Endothelial cell of umbilical vein (primary cell): ENCODE results near the gene TTC21B. TPM values are rescaled to one million over a fixed set of nuclear protein-coding genes. Genes with fewer than 3 reads are reported as not detected.

ENCODE experiments used
- BruUV-seq: library from RNA; stranded (reverse); fragments of 400-500 nt; replicated peaks from 2 replicates; lab custom pipeline; 2021; lab: Mats Ljungman, UMichigan
- CTCF ChIA-PET: fragments of 300-600, 350-600 bp; sonication (Branson Sonifier 250); formaldehyde crosslinking; loops from one replicate; lab custom pipeline; 2021; ENCODE audit warnings: antibody characterized with exemption, inconsistent platforms; lab: Charles Lee
- POLR2A ChIA-PET: fragments of 300-600, 350-600 bp; sonication (Branson Sonifier 250); formaldehyde crosslinking; loops from one replicate; lab custom pipeline; 2021; ENCODE audit warnings: antibody characterized with exemption, inconsistent platforms; lab: Charles Lee
- DNase-seq: peaks from one replicate; pipeline ENCODE4 v3.0.0-alpha.2; 2011; ENCODE audit warnings: low read depth, low spot score
- FAIRE-seq: peaks from 2 replicates; lab custom pipeline; 2011; peaks lifted over from hg19 to GRCh38; lab: Jason Lieb, UNC
- H2AFZ ChIP-seq: 2 replicates; pipeline ENCODE4 v1.6.0; 2012; ENCODE audit warnings: low read depth, low read length, control low read depth, inconsistent platforms
- H3K27ac ChIP-seq: 2 replicates; pipeline ENCODE4 v1.5.1; 2011; ENCODE audit warnings: low read depth, mild to moderate bottlenecking, control low read depth, low read length, moderate library complexity; ENCODE audit not compliant: insufficient read depth
- H3K27me3 ChIP-seq, 2 experiments: 2 replicates each; pipeline versions ENCODE4 v1.6.0 to v1.6.1; 2011; ENCODE audit warnings: low read length in 2 of 2, mixed read lengths in 1 of 2; ENCODE audit not compliant: control insufficient read depth in 2 of 2, insufficient read depth in 2 of 2
- H3K36me3 ChIP-seq, 2 experiments: 2 replicates in 1 of 2; 3 replicates in 1 of 2; pipeline ENCODE4 v1.5.1; 2011; ENCODE audit warnings: low read length in 2 of 2, mild to moderate bottlenecking in 1 of 2, moderate library complexity in 1 of 2; ENCODE audit not compliant: control insufficient read depth in 2 of 2, insufficient read depth in 2 of 2; ENCODE audit errors: extremely low read depth in 1 of 2
- H3K4me1 ChIP-seq: 3 replicates; pipeline ENCODE4 v1.5.1; 2011; ENCODE audit warnings: mild to moderate bottlenecking, low read length; ENCODE audit not compliant: control insufficient read depth, insufficient read depth; ENCODE audit errors: extremely low read depth
- H3K4me2 ChIP-seq: 2 replicates; pipeline ENCODE4 v1.6.1; 2011; ENCODE audit warnings: low read length, control low read depth, mixed read lengths; ENCODE audit not compliant: insufficient read depth
- H3K4me3 ChIP-seq, 3 experiments: fragments of 200-600 bp in 1 of 3; sonication (generic), shearing (Covaris generic) in 1 of 3; replicated peaks in 1 of 3; 2 replicates each; pipeline ENCODE4 v1.5.1; 2011 to 2016; ENCODE audit warnings: control low read depth in 3 of 3, low read length in 3 of 3, mild to moderate bottlenecking in 2 of 3, inconsistent platforms in 1 of 3, low read depth in 1 of 3, moderate library complexity in 1 of 3; ENCODE audit not compliant: insufficient read depth in 1 of 3
- H3K79me2 ChIP-seq: 2 replicates; pipeline ENCODE4 v1.6.0; 2012; ENCODE audit warnings: low read length, inconsistent platforms; ENCODE audit not compliant: control insufficient read depth, insufficient read depth
- H3K9ac ChIP-seq: replicated peaks from 2 replicates; pipeline ENCODE3; 2011; ENCODE audit warnings: low read length, control low read depth; ENCODE audit not compliant: insufficient read depth; ENCODE audit errors: extremely low read depth
- H3K9me1 ChIP-seq: replicated peaks from 3 replicates; pipeline ENCODE4 v1.6.0; 2011; ENCODE audit warnings: mild to moderate bottlenecking, low read length; ENCODE audit not compliant: control insufficient read depth, insufficient read depth; ENCODE audit errors: extremely low read depth
- H3K9me3 ChIP-seq: replicated peaks from 2 replicates; pipeline ENCODE4 v1.5.1; 2012; ENCODE audit warnings: low read length, inconsistent platforms; ENCODE audit not compliant: control insufficient read depth, insufficient read depth
- H4K20me1 ChIP-seq: replicated peaks from 2 replicates; pipeline ENCODE3; 2011; ENCODE audit warnings: mild to moderate bottlenecking, low read length; ENCODE audit not compliant: control insufficient read depth, insufficient read depth; ENCODE audit errors: extremely low read depth
- EZH2 ChIP-seq: IDR thresholded peaks from 2 replicates; pipeline ENCODE4 v1.6.1; 2012; ENCODE audit warnings: borderline replicate concordance, low read depth, mild to moderate bottlenecking, moderate library complexity, low read length, inconsistent platforms; ENCODE audit not compliant: severe bottlenecking
- FOS ChIP-seq: IDR thresholded peaks from 2 replicates; pipeline ENCODE4 v1.6.1; 2011; ENCODE audit warnings: mild to moderate bottlenecking, low read length, moderate library complexity, borderline replicate concordance; ENCODE audit not compliant: insufficient read depth
- GATA2 ChIP-seq: IDR thresholded peaks from 2 replicates; pipeline ENCODE4 v1.7.0; 2011; ENCODE audit warnings: low read depth, mild to moderate bottlenecking, moderate library complexity, mixed read lengths, low read length; ENCODE audit not compliant: insufficient read length, insufficient read depth
- JUN ChIP-seq: IDR thresholded peaks from 2 replicates; pipeline ENCODE4 v1.6.1; 2011; ENCODE audit warnings: borderline replicate concordance, low read depth; ENCODE audit not compliant: insufficient read length, insufficient read depth
- MYC ChIP-seq: IDR thresholded peaks from one replicate; pipeline ENCODE4 v1.6.1; 2011; ENCODE audit warnings: mild to moderate bottlenecking, low read depth, low read length
- POLR2A ChIP-seq: IDR thresholded peaks from 2 replicates; pipeline ENCODE4 v1.6.1; 2012; ENCODE audit warnings: low read depth, mild to moderate bottlenecking, control low read depth, low read length
- POLR2AphosphoS5 ChIP-seq: IDR thresholded peaks from 2 replicates; pipeline ENCODE4 v1.6.1; 2012; ENCODE audit warnings: low read depth, mild to moderate bottlenecking, control low read depth, low read length, moderate library complexity; ENCODE audit not compliant: insufficient read depth
- dilution Hi-C: fragments of 300-500 bp; cut with MboI; formaldehyde crosslinking; loops from one replicate; pipeline ENCODE4 v1.15.0; 2019; ENCODE audit warnings: low sequenced_read_pairs; ENCODE audit not compliant: extremely low pct_ligation_motif_present
- intact Hi-C: fragments of 100-400 bp; cut with micrococcal nuclease; formaldehyde crosslinking; loops from one replicate; pipeline ENCODE4 v1.10.0; 2022
- polyA plus RNA-seq, 4 experiments: library from polyadenylated mRNA; depleted of rRNA in 3 of 4; stranded (reverse) in 3 of 4; unstranded in 1 of 4; fragments of >200 nt; gene quantifications; 2 replicates each; pipeline versions ENCODE4 v1.2.1 to v1.2.3, GENCODE V29; 2011 to 2012; ENCODE audit warnings: missing spikeins in 1 of 4
- total RNA-seq: library from RNA; stranded (reverse); gene quantifications from 2 replicates; pipeline ENCODE4 v1.2.3, GENCODE V29; 2021
- TF ChIP-seq, protein P1 (sequence below), 2 donors: IDR thresholded peaks; 1 replicate in 1 of 2; 2 replicates in 1 of 2; pipeline ENCODE4 v1.5.1; 2011; ENCODE audit warnings: low read length in 2 of 2, mild to moderate bottlenecking in 2 of 2, moderate library complexity in 2 of 2, control low read depth in 1 of 2, inconsistent platforms in 1 of 2, low read depth in 1 of 2; ENCODE audit not compliant: insufficient read depth in 1 of 2; ENCODE audit errors: extremely low read depth in 1 of 2
- TF ChIP-seq, protein P2 (sequence below): IDR thresholded peaks from 2 replicates; pipeline ENCODE4 v1.6.1; 2011; ENCODE audit not compliant: insufficient read depth, insufficient read length

Gene TTC21B
- total and polyA plus RNA-seq, 2 donors (not counting 3 experiments of a cell fraction or from before 2014, with no cell fraction given): 8.0 to 21.9 TPM

DNA sequence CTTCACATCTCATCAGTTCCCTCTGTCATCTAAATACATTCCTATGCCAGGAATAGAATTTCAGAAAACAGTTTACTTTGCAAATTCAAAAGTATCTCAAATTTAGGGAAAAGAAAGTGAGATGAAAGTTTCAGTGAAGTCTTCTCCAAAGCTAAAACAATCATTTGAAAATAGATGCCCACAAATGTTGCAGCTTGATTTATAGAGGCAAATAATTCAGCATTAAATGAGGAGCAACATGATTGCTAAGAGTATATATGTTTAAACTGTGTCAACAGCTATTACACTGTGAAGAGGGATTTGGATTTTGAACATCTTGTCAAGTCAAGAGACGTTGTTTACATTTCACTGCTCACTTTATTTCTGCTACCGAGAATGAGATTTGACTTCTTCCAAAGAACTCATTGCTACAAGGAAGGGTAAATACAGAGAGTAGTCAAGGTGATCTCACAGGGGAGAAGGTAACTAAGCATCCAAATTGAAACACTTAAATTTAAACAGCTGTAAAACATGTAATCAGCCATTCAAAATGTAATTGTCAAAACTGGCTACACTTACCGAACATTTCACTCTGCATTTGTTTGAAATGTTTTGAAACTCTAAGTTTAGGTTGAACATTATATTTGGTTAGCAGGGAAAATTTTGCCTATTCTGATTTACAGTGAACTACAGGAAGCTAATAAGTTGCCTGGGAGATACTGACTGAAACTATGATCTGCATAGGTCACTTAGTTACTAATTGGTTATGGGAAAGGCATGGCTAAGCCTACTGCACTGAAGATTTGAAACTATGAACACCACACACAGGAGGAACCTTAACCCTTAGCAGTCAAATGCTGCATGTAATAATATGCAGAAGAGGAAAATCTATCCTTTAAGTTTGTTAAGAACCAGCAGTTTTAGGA lies 126.3 kb downstream of the TTC21B start:
- no peak overlapping the region for H3K4me2 ChIP-seq
- peaks cover 0 to 15% of the 10 kb centered on the region in 2 experiments for H3K27me3 ChIP-seq
- H4K20me1 ChIP-seq: no peaks in the 10 kb centered on the region
- no peaks in the 10 kb centered on the region for H3K79me2 ChIP-seq
- H3K9ac ChIP-seq: no peak overlapping the region
- no peaks in the 10 kb centered on the region for H3K4me1 ChIP-seq
- ChIA-PET CTCF (no interaction called here), POLR2A (no interaction called here)
- BruUV-seq: no TSS peak
- intact Hi-C loops: no loop called here
- no peak overlapping the region for H3K4me3 ChIP-seq
- H3K9me3 ChIP-seq: no peaks in the 10 kb centered on the region
- TF ChIP-seq POLR2A (no peak), GATA2 (no peak), POLR2AphosphoS5 (no peak), FOS (no peak), EZH2 (no peak), JUN (no peak), MYC (no peak)
- TF ChIP-seq, protein P1, sequence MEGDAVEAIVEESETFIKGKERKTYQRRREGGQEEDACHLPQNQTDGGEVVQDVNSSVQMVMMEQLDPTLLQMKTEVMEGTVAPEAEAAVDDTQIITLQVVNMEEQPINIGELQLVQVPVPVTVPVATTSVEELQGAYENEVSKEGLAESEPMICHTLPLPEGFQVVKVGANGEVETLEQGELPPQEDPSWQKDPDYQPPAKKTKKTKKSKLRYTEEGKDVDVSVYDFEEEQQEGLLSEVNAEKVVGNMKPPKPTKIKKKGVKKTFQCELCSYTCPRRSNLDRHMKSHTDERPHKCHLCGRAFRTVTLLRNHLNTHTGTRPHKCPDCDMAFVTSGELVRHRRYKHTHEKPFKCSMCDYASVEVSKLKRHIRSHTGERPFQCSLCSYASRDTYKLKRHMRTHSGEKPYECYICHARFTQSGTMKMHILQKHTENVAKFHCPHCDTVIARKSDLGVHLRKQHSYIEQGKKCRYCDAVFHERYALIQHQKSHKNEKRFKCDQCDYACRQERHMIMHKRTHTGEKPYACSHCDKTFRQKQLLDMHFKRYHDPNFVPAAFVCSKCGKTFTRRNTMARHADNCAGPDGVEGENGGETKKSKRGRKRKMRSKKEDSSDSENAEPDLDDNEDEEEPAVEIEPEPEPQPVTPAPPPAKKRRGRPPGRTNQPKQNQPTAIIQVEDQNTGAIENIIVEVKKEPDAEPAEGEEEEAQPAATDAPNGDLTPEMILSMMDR (IDR thresholded peaks at IDR 0.05; ENCODE audit: extremely low read depth in 1 of 2, insufficient read depth in 1 of 2, low read depth in 1 of 2, low read length in 2 of 2): no peak
- TF ChIP-seq, protein P2, sequence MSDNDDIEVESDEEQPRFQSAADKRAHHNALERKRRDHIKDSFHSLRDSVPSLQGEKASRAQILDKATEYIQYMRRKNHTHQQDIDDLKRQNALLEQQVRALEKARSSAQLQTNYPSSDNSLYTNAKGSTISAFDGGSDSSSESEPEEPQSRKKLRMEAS: no peak
- FAIRE-seq (no peak), DNase-seq (no peak)
- H2AFZ ChIP-seq: no peak overlapping the region
- dilution Hi-C loops: no loop called here
- no peaks in the 10 kb centered on the region for H3K36me3 ChIP-seq
- no peak overlapping the region for H3K27ac ChIP-seq
- no peaks in the 10 kb centered on the region for H3K9me1 ChIP-seq
